HuH-7.5 (cell line): ENCODE results near the gene MEF2D.

Experiments
- DNase-seq: peaks from one replicate; pipeline ENCODE4 v3.0.0; 2011; ENCODE audit warnings: low spot score

MEF2D gene

GRCh38 chr1:156523801-156524480 is 23.4 kb upstream of the MEF2D start:
- no peak for DNase-seq

- DNase-seq: no peak
Observed at GRCh38 chr1:156522443-156522970, 21.9 kb upstream of the MEF2D start.

GRCh38 chr1:156517748-156518147 is 17.2 kb upstream of the MEF2D start:
- DNase-seq: no peak

- DNase-seq: no peak
Observed at GRCh38 chr1:156516821-156517220, 16.2 kb upstream of the MEF2D start.

- no peak for DNase-seq
Observed at GRCh38 chr1:156515956-156516355, 15.4 kb upstream of the MEF2D start.

- DNase-seq: no peak
Observed at GRCh38 chr1:156513185-156513584, 12.6 kb upstream of the MEF2D start.

GRCh38 chr1:156511644-156512043 is 11.1 kb upstream of the MEF2D start:
- no peak for DNase-seq

- DNase-seq: no peak
Observed at GRCh38 chr1:156510709-156511108, 10.1 kb upstream of the MEF2D start.

- no peak for DNase-seq
Observed at GRCh38 chr1:156509424-156510034, 9.0 kb upstream of the MEF2D start.

- DNase-seq: no peak
Observed at GRCh38 chr1:156508955-156509234, 8.3 kb upstream of the MEF2D start.

- no peak for DNase-seq
Observed at GRCh38 chr1:156508205-156508954, 7.8 kb upstream of the MEF2D start.

- no peak for DNase-seq
Observed at GRCh38 chr1:156506450-156506849, 5.9 kb upstream of the MEF2D start.

- no peak for DNase-seq
Observed at GRCh38 chr1:156505679-156506298, 5.2 kb upstream of the MEF2D start.

GRCh38 chr1:156504821-156505678 is 4.5 kb upstream of the MEF2D start:
- peak; percentile 94 for DNase-seq

GRCh38 chr1:156504438-156504813 is 3.9 kb upstream of the MEF2D start:
- DNase-seq: no peak

GRCh38 chr1:156503698-156504437 is 3.3 kb upstream of the MEF2D start:
- DNase-seq: no peak

GRCh38 chr1:156502894-156503697 is 2.5 kb upstream of the MEF2D start:
- DNase-seq: no peak

GRCh38 chr1:156502391-156502893 is 1.9 kb upstream of the MEF2D start:
- no peak for DNase-seq

- peak; percentile 98 for DNase-seq
Observed at GRCh38 chr1:156500793-156501506, 375 bp upstream of the MEF2D start.
